ENCODE measurements around the gene PHLDA2. TPM values are rescaled to one million over a fixed set of nuclear protein-coding genes. Genes with fewer than 3 reads are reported as not detected.
"Not testable (repeated sequence)": the region's sequence is repeated elsewhere in the genome, so short reads cannot be mapped to it uniquely, and the experiment has no call there.

The PHLDA2 gene
- total and polyA plus RNA-seq, 7 donors, result 0.49 to 7.3 (median 0.87) TPM

GRCh38 chr11:2940921-2941821, 12.0 kb upstream of the PHLDA2 start:
- no peaks in the 10 kb centered on the region for H3K27me3 ChIP-seq (ENCODE audit: insufficient read depth in 3 of 3, low read length in 2 of 3)
- no peak overlapping the region for H3K4me3 ChIP-seq
- ATAC-seq (peak; percentile 9 to 15 (median 14)), DNase-seq (no peak)
- intact Hi-C loops (cut with DNase I), result no loop called here
- 32 to 43% (median 34%) methylated on average over 7 to 10 of the region's 10 CpGs for WGBS, 3 donors
- H3K4me1 ChIP-seq, result peaks cover 21% of the 10 kb centered on the region
- H3K36me3 ChIP-seq (ENCODE audit: insufficient read depth in 1 of 2, low read depth in 1 of 2), result peaks cover 0 to 7% of the 10 kb centered on the region in 2 donors
- TF ChIP-seq, protein P1, sequence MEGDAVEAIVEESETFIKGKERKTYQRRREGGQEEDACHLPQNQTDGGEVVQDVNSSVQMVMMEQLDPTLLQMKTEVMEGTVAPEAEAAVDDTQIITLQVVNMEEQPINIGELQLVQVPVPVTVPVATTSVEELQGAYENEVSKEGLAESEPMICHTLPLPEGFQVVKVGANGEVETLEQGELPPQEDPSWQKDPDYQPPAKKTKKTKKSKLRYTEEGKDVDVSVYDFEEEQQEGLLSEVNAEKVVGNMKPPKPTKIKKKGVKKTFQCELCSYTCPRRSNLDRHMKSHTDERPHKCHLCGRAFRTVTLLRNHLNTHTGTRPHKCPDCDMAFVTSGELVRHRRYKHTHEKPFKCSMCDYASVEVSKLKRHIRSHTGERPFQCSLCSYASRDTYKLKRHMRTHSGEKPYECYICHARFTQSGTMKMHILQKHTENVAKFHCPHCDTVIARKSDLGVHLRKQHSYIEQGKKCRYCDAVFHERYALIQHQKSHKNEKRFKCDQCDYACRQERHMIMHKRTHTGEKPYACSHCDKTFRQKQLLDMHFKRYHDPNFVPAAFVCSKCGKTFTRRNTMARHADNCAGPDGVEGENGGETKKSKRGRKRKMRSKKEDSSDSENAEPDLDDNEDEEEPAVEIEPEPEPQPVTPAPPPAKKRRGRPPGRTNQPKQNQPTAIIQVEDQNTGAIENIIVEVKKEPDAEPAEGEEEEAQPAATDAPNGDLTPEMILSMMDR (IDR thresholded peaks at IDR 0.05), result no peak
- H3K27ac ChIP-seq, result no peak overlapping the region
- H3K9me3 ChIP-seq, result no peaks in the 10 kb centered on the region

GRCh38 chr11:2940147-2940920, 11.1 kb upstream of the PHLDA2 start:
- DNase-seq (peak; percentile 55 to 68), ATAC-seq (peak; percentile 45 to 73 (median 60))
- WGBS, 3 donors, result 43 to 58% (median 48%) methylated on average over 16 of the region's 16 CpGs
- no peaks in the 10 kb centered on the region for H3K27me3 ChIP-seq (ENCODE audit: insufficient read depth in 3 of 3, low read length in 2 of 3)
- intact Hi-C loops (cut with DNase I), result no loop called here
- H3K36me3 ChIP-seq (ENCODE audit: insufficient read depth in 1 of 2, low read depth in 1 of 2), result peaks cover 0 to 7% of the 10 kb centered on the region in 2 donors
- no peak overlapping the region for H3K27ac ChIP-seq
- H3K4me1 ChIP-seq, result peaks cover 14% of the 10 kb centered on the region
- no peaks in the 10 kb centered on the region for H3K9me3 ChIP-seq
- TF ChIP-seq, protein P1 (IDR thresholded peaks at IDR 0.05), result no peak
- no peak overlapping the region for H3K4me3 ChIP-seq

DNA sequence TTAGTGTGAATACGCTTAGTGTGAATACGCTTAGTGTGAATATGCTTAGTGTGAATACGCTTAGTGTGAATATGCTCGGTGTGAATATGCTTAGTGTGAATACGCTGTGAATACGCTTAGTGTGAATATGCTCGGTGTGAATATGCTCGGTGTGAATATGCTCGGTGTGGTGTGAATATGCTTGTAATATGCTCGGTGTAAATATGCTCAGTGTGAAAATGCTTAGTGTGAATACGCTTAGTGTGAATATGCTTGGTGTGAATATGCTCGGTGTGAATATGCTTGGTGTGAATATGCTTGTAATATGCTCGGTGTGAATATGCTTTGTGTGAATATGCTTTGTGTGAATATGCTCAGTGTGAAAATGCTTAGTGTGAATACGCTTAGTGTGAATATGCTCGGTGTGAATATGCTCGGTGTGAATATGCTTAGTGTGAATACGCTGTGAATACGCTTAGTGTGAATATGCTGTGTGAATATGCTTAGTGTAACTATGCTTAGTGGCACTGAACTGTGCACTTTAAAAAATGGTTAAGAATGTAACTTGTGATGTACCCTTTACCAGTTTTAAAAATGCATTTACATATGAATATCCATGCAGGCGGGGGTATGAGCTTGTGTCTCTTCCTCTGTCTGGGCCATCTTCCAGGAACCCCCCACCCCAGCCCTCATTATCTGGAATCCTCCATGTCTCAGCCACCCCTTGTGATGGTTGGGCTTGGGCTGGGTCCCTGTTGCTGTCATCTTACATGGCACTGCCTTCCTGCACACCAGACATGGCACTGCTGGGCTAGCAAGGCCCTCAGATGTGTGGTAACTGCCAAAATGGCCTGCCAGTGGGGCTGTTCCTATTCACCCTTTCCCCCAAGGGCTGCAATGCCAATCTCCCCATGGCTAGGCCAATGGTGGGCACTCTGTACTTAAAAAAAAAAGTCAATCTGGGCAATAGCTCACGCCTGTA, 9.5 kb upstream of the PHLDA2 start:
- intact Hi-C loops (cut with DNase I); H3K36me3 ChIP-seq (ENCODE audit: insufficient read depth in 1 of 2, low read depth in 1 of 2); H3K27ac ChIP-seq; H3K4me1 ChIP-seq; H3K27me3 ChIP-seq (ENCODE audit: insufficient read depth in 3 of 3, low read length in 2 of 3); DNase-seq; H3K9me3 ChIP-seq; H3K4me3 ChIP-seq; ATAC-seq: not testable (repeated sequence)
- WGBS, 3 donors, result 89 to 92% (median 92%) methylated on average over 19 to 20 of the region's 20 CpGs

GRCh38 chr11:2937641-2938457, 8.6 kb upstream of the PHLDA2 start:
- DNase-seq; H3K36me3 ChIP-seq (ENCODE audit: insufficient read depth in 1 of 2, low read depth in 1 of 2); H3K4me1 ChIP-seq; intact Hi-C loops (cut with DNase I); H3K27me3 ChIP-seq (ENCODE audit: insufficient read depth in 3 of 3, low read length in 2 of 3); ATAC-seq; H3K4me3 ChIP-seq; H3K9me3 ChIP-seq; H3K27ac ChIP-seq: not testable (repeated sequence)
- WGBS, 3 donors, result 91 to 92% (median 91%) methylated on average over 31 of the region's 32 CpGs
